ENCODE results near the gene METTL26. TPM values are rescaled to one million over a fixed set of nuclear protein-coding genes. Genes with fewer than 3 reads are reported as not detected.
A peak's percentile ranks its signal among the peaks of the same experiment; 100 is the strongest.

Gene METTL26
- total RNA-seq, 1 donor from 2014 or later, result 48.7 TPM

GRCh38 chr16:682493-683395, 46.6 kb upstream of the METTL26 start:
- ChIA-PET CTCF (interaction anchor here (1.2 kb wide), 1 partner anchor 15 kb away, joined by 3 read pairs; the partner anchor contains the start of gene RHOT2), POLR2A (interaction anchor here (2.8 to 4.5 kb wide), 2 partner anchors 14 to 46 kb away, joined by 10 to 41 read pairs; partner anchors contain the start of genes METTL26 and RHOT2)
- Mint-ChIP-seq H3K4me1 (peaks cover 35% of the 10 kb centered on the region), H3K27me3 (no peaks in the 10 kb centered on the region), H3K36me3 (ENCODE audit: low read depth) (peaks cover 36% of the 10 kb centered on the region), H3K27ac (peak overlapping the region; percentile 61), H3K4me3 (peak overlapping the region; percentile 87), H3K9me3 (no peaks in the 10 kb centered on the region)
- TF ChIP-seq CTCF (IDR thresholded peaks at IDR 0.05), result no peak
- intact Hi-C loops (cut with micrococcal nuclease), result no loop called here
- ATAC-seq (ENCODE audit: low read depth) (no peak), DNase-seq (no peak)

GRCh38 chr16:681746-682427, 45.8 kb upstream of the METTL26 start:
- Mint-ChIP-seq H3K4me1 (peaks cover 37% of the 10 kb centered on the region), H3K9me3 (no peaks in the 10 kb centered on the region), H3K27ac (peak overlapping the region; percentile 60), H3K4me3 (peak overlapping the region; percentile 87), H3K36me3 (ENCODE audit: low read depth) (peaks cover 30% of the 10 kb centered on the region), H3K27me3 (peaks cover under 1% of the 10 kb centered on the region)
- DNase-seq (no peak), ATAC-seq (ENCODE audit: low read depth) (no peak)
- no peak for TF ChIP-seq CTCF (IDR thresholded peaks at IDR 0.05)
- POLR2A ChIA-PET, result interaction anchor here (2.0 to 4.5 kb wide), 4 partner anchors 8 to 45 kb away, joined by 10 to 41 read pairs (median 22); partner anchors contain the start of genes METTL26, RHOT2, WDR24 and WDR90
- intact Hi-C loops (cut with micrococcal nuclease), result no loop called here
- CTCF ChIA-PET, result interaction anchor here (1.2 kb wide), 1 partner anchor 14 kb away, joined by 3 read pairs; the partner anchor contains the start of gene RHOT2

GRCh38 chr16:680967-681745, 45.1 kb upstream of the METTL26 start:
- TF ChIP-seq CTCF (IDR thresholded peaks at IDR 0.05), result no peak
- Mint-ChIP-seq H3K4me1 (peaks cover 41% of the 10 kb centered on the region), H3K27me3 (peaks cover 4% of the 10 kb centered on the region), H3K27ac (peak overlapping the region; percentile 53), H3K36me3 (ENCODE audit: low read depth) (peaks cover 26% of the 10 kb centered on the region), H3K9me3 (no peaks in the 10 kb centered on the region), H3K4me3 (peak overlapping the region; percentile 87)
- no peak for ATAC-seq (ENCODE audit: low read depth)
- CTCF ChIA-PET, result interaction anchor here (1.2 kb wide), 1 partner anchor 13 kb away, joined by 3 read pairs; the partner anchor contains the start of gene RHOT2
- POLR2A ChIA-PET, result interaction anchor here (0.8 to 4.5 kb wide), 6 partner anchors 9 to 740 kb away, joined by 4 to 41 read pairs (median 12); partner anchors contain the start of genes CHTF18, METTL26, RHOT2 and RPUSD1
- DNase-seq, result no peak
- intact Hi-C loops (cut with micrococcal nuclease), result loop anchor here (1.0 kb wide), 1 partner anchor 13 kb away; the partner anchor contains the start of gene RHOT2

- H3K27ac Mint-ChIP-seq, result peak overlapping the region; percentile 35
- intact Hi-C loops (cut with micrococcal nuclease), result loop anchor here (1.0 kb wide), 1 partner anchor 12 kb away; the partner anchor contains the start of gene RHOT2
- TF ChIP-seq CTCF (IDR thresholded peaks at IDR 0.05), result no peak
- ChIA-PET POLR2A (interaction anchor here (0.8 to 4.5 kb wide), 7 partner anchors 9 to 741 kb away, joined by 4 to 41 read pairs (median 10); partner anchors contain the start of genes CHTF18, METTL26, RHOT2 and RPUSD1), CTCF (no interaction called here)
- peaks cover 25% of the 10 kb centered on the region for H3K36me3 Mint-ChIP-seq (ENCODE audit: low read depth)
- DNase-seq (no peak), ATAC-seq (ENCODE audit: low read depth) (no peak)
- peaks cover 4% of the 10 kb centered on the region for H3K27me3 Mint-ChIP-seq
- H3K9me3 Mint-ChIP-seq, result no peaks in the 10 kb centered on the region
- H3K4me3 Mint-ChIP-seq, result peak overlapping the region; percentile 87
- H3K4me1 Mint-ChIP-seq, result peaks cover 38% of the 10 kb centered on the region
Observed at GRCh38 chr16:680625-680945, 44.5 kb upstream of the METTL26 start.
